ENCODE data around the gene UBE2O. TPM values are rescaled to one million over a fixed set of nuclear protein-coding genes. Genes with fewer than 3 reads are reported as not detected.

UBE2O gene
- polyA plus RNA-seq, 1 experiment, result 11.1 TPM

- TF ChIP-seq CTCF (IDR thresholded peaks at IDR 0.05; ENCODE audit: insufficient read depth, low read depth, low read length), result no peak
- ChIA-PET CTCF (interaction anchor here (0.9 to 4.0 kb wide), 10 partner anchors 8 to 66 kb away, joined by 3 to 36 read pairs (median 5); partner anchors contain the start of genes PRPSAP1 and SPHK1), POLR2A (no interaction called here)
- no peak for DNase-seq (ENCODE audit: low read depth)
- Histone ChIP-seq H3K27me3 (ENCODE audit: control insufficient read depth, insufficient read depth, low read length) (no peaks in the 10 kb centered on the region), H3K4me3 (ENCODE audit: low read depth, low read length) (no peak overlapping the region), H3K36me3 (ENCODE audit: control insufficient read depth, insufficient read depth, low read length) (no peaks in the 10 kb centered on the region)
These were observed 83.1 kb downstream of the UBE2O start for GRCh38 chr17:76369804-76370203.

- POLR2A ChIA-PET, result no interaction called here
- DNase-seq (ENCODE audit: low read depth), result no peak
- Histone ChIP-seq H3K27me3 (ENCODE audit: control insufficient read depth, insufficient read depth, low read length) (no peaks in the 10 kb centered on the region), H3K36me3 (ENCODE audit: control insufficient read depth, insufficient read depth, low read length) (no peaks in the 10 kb centered on the region), H3K4me3 (ENCODE audit: low read depth, low read length) (no peak overlapping the region)
- CTCF ChIA-PET, result interaction anchor here (0.9 to 4.0 kb wide), 7 partner anchors 11 to 69 kb away, joined by 3 to 36 read pairs (median 12); partner anchors contain the start of genes PRPSAP1 and SPHK1
- TF ChIP-seq CTCF (IDR thresholded peaks at IDR 0.05; ENCODE audit: insufficient read depth, low read depth, low read length), result no peak
These were observed 83.6 kb downstream of the UBE2O start for GRCh38 chr17:76369379-76369778.

- DNase-seq (ENCODE audit: low read depth), result peak; percentile 44
- no peak for TF ChIP-seq CTCF (IDR thresholded peaks at IDR 0.05; ENCODE audit: insufficient read depth, low read depth, low read length)
- no peak overlapping the region for H3K4me3 ChIP-seq (ENCODE audit: low read depth, low read length)
These were observed 84.4 kb downstream of the UBE2O start for GRCh38 chr17:76368545-76368944.

GRCh38 chr17:76367642-76368041, 85.3 kb downstream of the UBE2O start:
- CTCF ChIA-PET, result interaction anchor here (1.4 to 4.0 kb wide), 4 partner anchors 13 to 30 kb away, joined by 4 to 32 read pairs (median 6); partner anchors contain the start of gene SPHK1
- POLR2A ChIA-PET, result no interaction called here
- no peak overlapping the region for H3K4me3 ChIP-seq (ENCODE audit: low read depth, low read length)
- TF ChIP-seq CTCF (IDR thresholded peaks at IDR 0.05; ENCODE audit: insufficient read depth, low read depth, low read length), result no peak
- no peaks in the 10 kb centered on the region for H3K27me3 ChIP-seq (ENCODE audit: control insufficient read depth, insufficient read depth, low read length)
- no peaks in the 10 kb centered on the region for H3K36me3 ChIP-seq (ENCODE audit: control insufficient read depth, insufficient read depth, low read length)
- no peak for DNase-seq (ENCODE audit: low read depth)

More at GRCh38 chr17:76368545-76368944, 84.4 kb downstream of the UBE2O start:
- POLR2A ChIA-PET, result interaction anchor here (1.0 kb wide), 1 partner anchor 15 kb away, joined by 3 read pairs; the partner anchor contains the start of gene PRPSAP1
- CTCF ChIA-PET, result interaction anchor here (1.1 to 4.0 kb wide), 7 partner anchors 13 to 69 kb away, joined by 3 to 32 read pairs (median 5); partner anchors contain the start of genes PRPSAP1 and SPHK1
- Histone ChIP-seq H3K27me3 (ENCODE audit: control insufficient read depth, insufficient read depth, low read length) (no peaks in the 10 kb centered on the region), H3K36me3 (ENCODE audit: control insufficient read depth, insufficient read depth, low read length) (no peaks in the 10 kb centered on the region)

GRCh38 chr17:76366247-76366646, 86.7 kb downstream of the UBE2O start:
- TF ChIP-seq CTCF (IDR thresholded peaks at IDR 0.05; ENCODE audit: insufficient read depth, low read depth, low read length), result no peak
- Histone ChIP-seq H3K27me3 (ENCODE audit: control insufficient read depth, insufficient read depth, low read length) (no peaks in the 10 kb centered on the region), H3K36me3 (ENCODE audit: control insufficient read depth, insufficient read depth, low read length) (no peaks in the 10 kb centered on the region), H3K4me3 (ENCODE audit: low read depth, low read length) (no peak overlapping the region)
- ChIA-PET CTCF (interaction anchor here (0.8 to 3.7 kb wide), 8 partner anchors 9 to 46 kb away, joined by 3 to 22 read pairs (median 6); partner anchors contain the start of genes PRPSAP1 and SPHK1), POLR2A (no interaction called here)
- no peak for DNase-seq (ENCODE audit: low read depth)

Measured in BJ (cell line).